ENCODE measurements around the gene RHOBTB3.

The RHOBTB3 gene

DNA sequence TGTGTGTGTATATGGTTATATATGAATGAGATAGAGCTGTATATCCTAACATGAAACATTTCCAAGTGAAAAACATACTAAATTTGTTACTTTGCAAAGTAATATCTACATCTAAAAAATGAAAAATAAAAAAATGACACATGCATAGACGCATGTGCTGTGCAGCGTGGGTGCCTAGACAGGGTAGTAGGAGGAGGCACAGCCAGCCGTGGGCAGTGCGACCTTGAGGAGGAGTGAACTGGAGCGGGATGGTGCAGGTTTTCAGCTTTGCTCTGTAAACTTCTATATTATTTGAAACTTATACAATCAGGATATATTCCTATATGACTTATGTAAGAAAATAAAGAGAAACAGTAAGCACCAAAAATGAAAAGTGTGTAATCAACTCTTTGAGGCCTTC lies 106.4 kb downstream of the RHOBTB3 start:
- no peak overlapping the region for H3K4me3 ChIP-seq (replicated peaks; ENCODE audit: insufficient read depth, low read length)
- no peaks in the 10 kb centered on the region for H3K27me3 ChIP-seq (ENCODE audit: insufficient read depth, poor library complexity, severe bottlenecking)
- no peak for DNase-seq (ENCODE audit: low read depth in 1 of 2, low spot score in 1 of 2)
- no peak for TF ChIP-seq POLR2AphosphoS5 (IDR thresholded peaks at IDR 0.05; ENCODE audit: low read depth)
- no peak for TF ChIP-seq GABPA (IDR thresholded peaks at IDR 0.05; ENCODE audit: low read depth)
- no peak for TF ChIP-seq SPI1 (IDR thresholded peaks at IDR 0.05; ENCODE audit: borderline replicate concordance, low read depth)
- no peak for TF ChIP-seq CTCF (IDR thresholded peaks at IDR 0.05; ENCODE audit: insufficient read depth, low read length)
- TF ChIP-seq REST (IDR thresholded peaks at IDR 0.05; ENCODE audit: insufficient replicate concordance, low read depth): no peak
- no peak overlapping the region for H3K27ac ChIP-seq (replicated peaks)

GRCh38 chr5:95838001-95838520 lies 106.9 kb downstream of the RHOBTB3 start:
- TF ChIP-seq POLR2AphosphoS5 (IDR thresholded peaks at IDR 0.05; ENCODE audit: low read depth) (no peak), REST (IDR thresholded peaks at IDR 0.05; ENCODE audit: insufficient replicate concordance, low read depth) (no peak), CTCF (IDR thresholded peaks at IDR 0.05; ENCODE audit: insufficient read depth, low read length) (no peak), GABPA (IDR thresholded peaks at IDR 0.05; ENCODE audit: low read depth) (no peak), SPI1 (IDR thresholded peaks at IDR 0.05; ENCODE audit: borderline replicate concordance, low read depth) (no peak)
- Histone ChIP-seq H3K27me3 (ENCODE audit: insufficient read depth, poor library complexity, severe bottlenecking) (no peaks in the 10 kb centered on the region), H3K4me3 (replicated peaks; ENCODE audit: insufficient read depth, low read length) (no peak overlapping the region), H3K27ac (replicated peaks) (no peak overlapping the region)
- no peak for DNase-seq (ENCODE audit: low read depth in 1 of 2, low spot score in 1 of 2)

DNA sequence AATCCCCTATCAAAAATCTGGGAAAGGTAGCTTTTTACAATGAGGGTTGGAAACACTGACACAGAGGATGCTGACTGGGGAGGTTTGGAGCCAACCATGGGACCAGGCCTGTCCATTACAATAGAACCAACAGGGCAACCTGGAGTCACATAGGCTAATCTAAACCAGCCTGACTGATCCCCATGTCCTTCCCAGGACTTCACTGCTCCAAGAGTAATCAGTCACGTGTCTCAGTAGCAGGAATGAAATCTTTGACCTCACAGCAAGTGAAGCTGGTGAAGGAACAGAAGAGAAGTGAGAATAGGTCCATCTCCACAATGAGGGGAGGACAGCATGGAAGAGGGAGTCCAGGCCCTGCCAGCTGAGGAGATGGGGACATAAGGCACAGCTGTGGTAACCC lies 107.4 kb downstream of the RHOBTB3 start:
- TF ChIP-seq REST (IDR thresholded peaks at IDR 0.05; ENCODE audit: insufficient replicate concordance, low read depth) (no peak), SPI1 (IDR thresholded peaks at IDR 0.05; ENCODE audit: borderline replicate concordance, low read depth) (no peak), CTCF (IDR thresholded peaks at IDR 0.05; ENCODE audit: insufficient read depth, low read length) (no peak), POLR2AphosphoS5 (IDR thresholded peaks at IDR 0.05; ENCODE audit: low read depth) (no peak), GABPA (IDR thresholded peaks at IDR 0.05; ENCODE audit: low read depth) (no peak)
- H3K27ac ChIP-seq (replicated peaks): no peak overlapping the region
- H3K27me3 ChIP-seq (ENCODE audit: insufficient read depth, poor library complexity, severe bottlenecking): no peaks in the 10 kb centered on the region
- no peak for DNase-seq (ENCODE audit: low read depth in 1 of 2, low spot score in 1 of 2)
- no peak overlapping the region for H3K4me3 ChIP-seq (replicated peaks; ENCODE audit: insufficient read depth, low read length)
